Hepatocyte (in vitro differentiated cells): ENCODE data around the gene ZNF319.

Experiments used
- EZH2 ChIP-seq: fragments of 200-600 bp; sonication (generic); IDR thresholded peaks from 2 replicates; pipeline ENCODE4 v1.6.1; 2016; ENCODE audit warnings: antibody characterized with exemption, mild to moderate bottlenecking, borderline replicate concordance
- EZH2phosphoT487 ChIP-seq: fragments of 200-600 bp; sonication (generic); IDR thresholded peaks from one replicate; pipeline ENCODE4 v1.6.1; 2018; ENCODE audit warnings: antibody characterized with exemption, mild to moderate bottlenecking, low read depth, moderate library complexity; ENCODE audit not compliant: unreplicated experiment, severe bottlenecking
- TF ChIP-seq, protein P1 (sequence below): fragments of 200-600 bp; sonication (generic); IDR thresholded peaks from 2 replicates; pipeline ENCODE4 v1.5.1; 2016; ENCODE audit warnings: antibody characterized with exemption, mild to moderate bottlenecking; ENCODE audit not compliant: poor library complexity

DNA sequence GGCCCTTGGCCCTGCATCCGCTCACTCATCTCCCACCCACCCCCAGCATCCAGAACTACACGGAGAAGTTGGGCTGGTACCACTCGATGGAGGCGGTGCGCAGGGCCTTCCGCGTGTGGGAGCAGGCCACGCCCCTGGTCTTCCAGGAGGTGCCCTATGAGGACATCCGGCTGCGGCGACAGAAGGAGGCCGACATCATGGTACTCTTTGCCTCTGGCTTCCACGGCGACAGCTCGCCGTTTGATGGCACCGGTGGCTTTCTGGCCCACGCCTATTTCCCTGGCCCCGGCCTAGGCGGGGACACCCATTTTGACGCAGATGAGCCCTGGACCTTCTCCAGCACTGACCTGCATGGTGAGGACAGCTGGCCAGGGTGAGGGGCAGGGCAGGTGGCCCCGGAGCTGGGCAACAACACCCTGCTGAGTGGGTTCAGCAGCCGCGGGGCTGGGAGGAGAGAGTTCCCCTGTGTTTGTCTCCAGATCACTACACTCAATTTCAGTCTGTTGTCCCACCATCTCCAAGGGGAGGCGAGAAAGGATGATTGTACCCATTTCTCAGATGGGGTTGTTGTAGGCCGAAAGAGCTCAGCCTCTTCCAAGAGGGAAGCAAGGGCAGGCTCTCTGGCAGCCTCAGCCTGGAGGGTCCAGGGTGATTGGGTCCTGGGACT lies 39.5 kb upstream of the ZNF319 start:
- TF ChIP-seq EZH2phosphoT487, result no peak
- TF ChIP-seq, protein P1, sequence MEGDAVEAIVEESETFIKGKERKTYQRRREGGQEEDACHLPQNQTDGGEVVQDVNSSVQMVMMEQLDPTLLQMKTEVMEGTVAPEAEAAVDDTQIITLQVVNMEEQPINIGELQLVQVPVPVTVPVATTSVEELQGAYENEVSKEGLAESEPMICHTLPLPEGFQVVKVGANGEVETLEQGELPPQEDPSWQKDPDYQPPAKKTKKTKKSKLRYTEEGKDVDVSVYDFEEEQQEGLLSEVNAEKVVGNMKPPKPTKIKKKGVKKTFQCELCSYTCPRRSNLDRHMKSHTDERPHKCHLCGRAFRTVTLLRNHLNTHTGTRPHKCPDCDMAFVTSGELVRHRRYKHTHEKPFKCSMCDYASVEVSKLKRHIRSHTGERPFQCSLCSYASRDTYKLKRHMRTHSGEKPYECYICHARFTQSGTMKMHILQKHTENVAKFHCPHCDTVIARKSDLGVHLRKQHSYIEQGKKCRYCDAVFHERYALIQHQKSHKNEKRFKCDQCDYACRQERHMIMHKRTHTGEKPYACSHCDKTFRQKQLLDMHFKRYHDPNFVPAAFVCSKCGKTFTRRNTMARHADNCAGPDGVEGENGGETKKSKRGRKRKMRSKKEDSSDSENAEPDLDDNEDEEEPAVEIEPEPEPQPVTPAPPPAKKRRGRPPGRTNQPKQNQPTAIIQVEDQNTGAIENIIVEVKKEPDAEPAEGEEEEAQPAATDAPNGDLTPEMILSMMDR, result no peak
- no peak for TF ChIP-seq EZH2
